ENCODE measurements around the gene SHISA5. TPM values are rescaled to one million over a fixed set of nuclear protein-coding genes. Genes with fewer than 3 reads are reported as not detected.

SHISA5 gene
- total RNA-seq, 4 donors from 2014 or later = 17.0 to 31.6 (median 23.4) TPM

- in situ Hi-C loops (cut with MboI; ENCODE audit: low sequenced_read_pairs in 4 of 4) (loop anchor here (5.0 to 10.0 kb wide), 4 partner anchors 35 to 165 kb away; no protein-coding TSS in a partner anchor), intact Hi-C loops (cut with DNase I; ENCODE audit: low total_unique reads) (loop anchor here (1.0 to 5.0 kb wide), 3 partner anchors 36 to 205 kb away; no protein-coding TSS in a partner anchor)
- no peaks in the 10 kb centered on the region for H3K27me3 ChIP-seq
- no peak overlapping the region for H3K4me3 ChIP-seq
- H3K9me3 ChIP-seq = no peaks in the 10 kb centered on the region
- TF ChIP-seq POLR2A (IDR thresholded peaks at IDR 0.05) (no peak), CTCF (IDR thresholded peaks at IDR 0.05 in 4 of 5, conservative IDR thresholded peaks at IDR 0.05 in 1 of 5) (no peak)
- H3K27ac ChIP-seq = no peak overlapping the region
- peaks cover 0 to 6% of the 10 kb centered on the region in 2 donors for H3K36me3 ChIP-seq
- peaks cover 18 to 21% of the 10 kb centered on the region in 2 donors for H3K4me1 ChIP-seq
- DNase-seq (no peak), ATAC-seq (no peak)
Observed at GRCh38 chr3:48436855-48437254, 67.1 kb downstream of the SHISA5 start.

GRCh38 chr3:48436477-48436787, 67.5 kb downstream of the SHISA5 start:
- peaks cover 0 to 2% of the 10 kb centered on the region in 2 donors for H3K36me3 ChIP-seq
- H3K27me3 ChIP-seq = no peaks in the 10 kb centered on the region
- peaks cover 14 to 16% of the 10 kb centered on the region in 2 donors for H3K4me1 ChIP-seq
- no peaks in the 10 kb centered on the region for H3K9me3 ChIP-seq
- intact Hi-C loops (cut with DNase I; ENCODE audit: low total_unique reads) = loop anchor here (1.0 to 5.0 kb wide), 3 partner anchors 35 to 204 kb away; no protein-coding TSS in a partner anchor
- TF ChIP-seq CTCF (IDR thresholded peaks at IDR 0.05 in 4 of 5, conservative IDR thresholded peaks at IDR 0.05 in 1 of 5) = no peak
- TF ChIP-seq POLR2A (IDR thresholded peaks at IDR 0.05) = no peak
- ATAC-seq (no peak), DNase-seq (no peak)
- no peak overlapping the region for H3K4me3 ChIP-seq
- H3K27ac ChIP-seq = no peak overlapping the region
- in situ Hi-C loops (cut with MboI; ENCODE audit: low sequenced_read_pairs in 4 of 4) = loop anchor here (5.0 to 10.0 kb wide), 4 partner anchors 34 to 164 kb away; no protein-coding TSS in a partner anchor

- DNase-seq (peak; percentile 74 to 79), ATAC-seq (peak; percentile 54 to 55)
- in situ Hi-C loops (cut with MboI; ENCODE audit: low sequenced_read_pairs in 4 of 4) (loop anchor here (5.0 to 10.0 kb wide), 4 partner anchors 34 to 164 kb away; no protein-coding TSS in a partner anchor), intact Hi-C loops (cut with DNase I; ENCODE audit: low total_unique reads) (loop anchor here (1.0 to 5.0 kb wide), 3 partner anchors 35 to 204 kb away; no protein-coding TSS in a partner anchor)
- H3K27me3 ChIP-seq = no peaks in the 10 kb centered on the region
- peaks cover 9 to 11% of the 10 kb centered on the region in 2 donors for H3K4me1 ChIP-seq
- TF ChIP-seq POLR2A (IDR thresholded peaks at IDR 0.05) (no peak), CTCF (IDR thresholded peaks at IDR 0.05 in 4 of 5, conservative IDR thresholded peaks at IDR 0.05 in 1 of 5) (peak; percentile 97 to 98 (median 98))
- H3K4me3 ChIP-seq = no peak overlapping the region
- no peaks in the 10 kb centered on the region for H3K36me3 ChIP-seq
- H3K9me3 ChIP-seq = no peaks in the 10 kb centered on the region
- no peak overlapping the region for H3K27ac ChIP-seq
Observed at GRCh38 chr3:48435774-48436476, 68.0 kb downstream of the SHISA5 start.

- H3K36me3 ChIP-seq = no peaks in the 10 kb centered on the region
- in situ Hi-C loops (cut with MboI; ENCODE audit: low sequenced_read_pairs in 4 of 4) (loop anchor here (5.0 to 10.0 kb wide), 4 partner anchors 33 to 163 kb away; no protein-coding TSS in a partner anchor), intact Hi-C loops (cut with DNase I; ENCODE audit: low total_unique reads) (loop anchor here (5.0 kb wide), 1 partner anchor 203 kb away; no protein-coding TSS in a partner anchor)
- H3K4me1 ChIP-seq = peaks cover 7 to 8% of the 10 kb centered on the region in 2 donors
- ATAC-seq (no peak), DNase-seq (no peak)
- no peak for TF ChIP-seq POLR2A (IDR thresholded peaks at IDR 0.05)
- no peak for TF ChIP-seq CTCF (IDR thresholded peaks at IDR 0.05 in 4 of 5, conservative IDR thresholded peaks at IDR 0.05 in 1 of 5)
- H3K4me3 ChIP-seq = no peak overlapping the region
- H3K27me3 ChIP-seq = no peaks in the 10 kb centered on the region
- H3K9me3 ChIP-seq = no peaks in the 10 kb centered on the region
- no peak overlapping the region for H3K27ac ChIP-seq
Observed at GRCh38 chr3:48435223-48435595, 68.8 kb downstream of the SHISA5 start.

Data from gastrocnemius medialis (tissue), 4 donors.